ENCODE measurements around the gene HKDC1.
"Not testable (repeated sequence)": the region's sequence is repeated elsewhere in the genome, so short reads cannot be mapped to it uniquely, and the experiment has no call there.

The HKDC1 gene, protein sequence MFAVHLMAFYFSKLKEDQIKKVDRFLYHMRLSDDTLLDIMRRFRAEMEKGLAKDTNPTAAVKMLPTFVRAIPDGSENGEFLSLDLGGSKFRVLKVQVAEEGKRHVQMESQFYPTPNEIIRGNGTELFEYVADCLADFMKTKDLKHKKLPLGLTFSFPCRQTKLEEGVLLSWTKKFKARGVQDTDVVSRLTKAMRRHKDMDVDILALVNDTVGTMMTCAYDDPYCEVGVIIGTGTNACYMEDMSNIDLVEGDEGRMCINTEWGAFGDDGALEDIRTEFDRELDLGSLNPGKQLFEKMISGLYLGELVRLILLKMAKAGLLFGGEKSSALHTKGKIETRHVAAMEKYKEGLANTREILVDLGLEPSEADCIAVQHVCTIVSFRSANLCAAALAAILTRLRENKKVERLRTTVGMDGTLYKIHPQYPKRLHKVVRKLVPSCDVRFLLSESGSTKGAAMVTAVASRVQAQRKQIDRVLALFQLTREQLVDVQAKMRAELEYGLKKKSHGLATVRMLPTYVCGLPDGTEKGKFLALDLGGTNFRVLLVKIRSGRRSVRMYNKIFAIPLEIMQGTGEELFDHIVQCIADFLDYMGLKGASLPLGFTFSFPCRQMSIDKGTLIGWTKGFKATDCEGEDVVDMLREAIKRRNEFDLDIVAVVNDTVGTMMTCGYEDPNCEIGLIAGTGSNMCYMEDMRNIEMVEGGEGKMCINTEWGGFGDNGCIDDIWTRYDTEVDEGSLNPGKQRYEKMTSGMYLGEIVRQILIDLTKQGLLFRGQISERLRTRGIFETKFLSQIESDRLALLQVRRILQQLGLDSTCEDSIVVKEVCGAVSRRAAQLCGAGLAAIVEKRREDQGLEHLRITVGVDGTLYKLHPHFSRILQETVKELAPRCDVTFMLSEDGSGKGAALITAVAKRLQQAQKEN

DNA sequence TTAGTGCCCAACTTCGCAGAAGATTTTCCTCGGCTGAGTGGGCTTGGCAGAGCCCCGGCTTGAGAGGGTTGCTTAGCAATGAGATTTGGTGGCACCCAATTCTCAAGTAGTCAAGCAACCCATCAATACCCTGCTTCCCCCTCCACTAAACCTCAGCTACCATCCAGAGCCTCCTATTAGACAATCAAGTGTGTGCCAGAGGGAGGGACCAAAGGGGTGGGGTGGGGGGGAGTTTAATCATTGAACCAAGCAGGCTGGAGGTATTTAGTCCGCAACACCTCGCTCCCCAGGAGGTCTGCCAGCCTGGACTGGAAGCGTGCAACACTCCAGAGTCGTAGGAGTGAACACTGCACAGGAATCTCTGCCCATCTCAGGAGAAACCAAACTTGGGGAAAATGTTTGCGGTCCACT, at the start of gene HKDC1:
TSS of gene HKDC1 (plus strand) at position 292 of the 411 bp plus-strand sequence. CDS start at position 396, 104 bp downstream.
- no peak for DNase-seq (ENCODE audit: low read depth)

DNA sequence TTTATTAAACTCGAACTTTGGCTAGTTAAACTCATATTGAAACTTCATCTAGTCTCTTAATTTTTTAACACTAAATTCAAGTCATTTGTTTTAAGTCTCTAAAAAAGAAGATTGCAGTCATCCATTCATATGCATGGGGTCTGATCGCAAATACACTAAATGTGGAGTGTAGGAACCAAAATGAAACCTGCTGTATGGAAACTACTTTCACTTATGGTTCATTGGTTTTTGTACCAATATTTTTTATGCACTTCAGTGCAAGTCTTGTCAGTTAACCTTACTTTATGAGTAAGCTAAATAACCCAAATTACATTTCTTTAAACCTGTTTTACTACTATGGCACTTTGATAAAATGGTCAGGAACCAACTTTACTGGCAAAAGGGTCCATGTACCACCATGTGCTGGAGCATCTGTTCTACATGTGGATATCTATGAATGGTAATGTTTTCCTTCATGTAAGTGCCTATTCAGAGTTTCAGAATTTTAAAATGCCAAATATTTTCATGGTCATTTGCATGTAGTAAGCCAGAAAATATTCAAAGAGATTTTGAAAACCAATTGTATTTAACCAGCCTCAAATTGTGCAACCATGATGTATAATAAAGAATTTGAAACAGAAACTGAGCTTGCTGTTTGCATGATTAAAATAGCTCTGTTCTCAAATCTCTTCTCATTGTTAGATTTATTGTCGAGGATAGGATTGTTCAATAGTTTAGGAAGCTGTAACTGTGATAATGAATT, 47.7 kb upstream of the HKDC1 start:
- peak; percentile 7 for DNase-seq (ENCODE audit: low read depth)

DNA sequence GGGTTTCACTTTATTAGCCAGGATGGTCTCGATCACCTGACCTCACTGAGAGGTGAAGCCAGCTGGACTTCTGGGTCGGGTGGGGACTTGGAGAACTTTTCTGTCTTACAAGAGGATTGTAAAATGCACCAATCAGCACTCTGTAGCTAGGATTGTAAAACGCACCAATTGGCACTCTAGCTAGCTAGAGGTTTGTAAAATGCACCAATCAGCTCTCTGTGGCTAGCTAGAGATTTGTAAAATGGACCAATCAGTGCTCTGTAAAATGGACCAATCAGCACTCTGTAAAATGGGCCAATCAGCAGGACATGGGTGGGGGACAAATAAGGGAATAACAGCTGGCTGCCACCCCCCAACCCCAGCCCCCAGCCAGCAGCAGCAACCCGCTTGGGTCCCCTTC, 44.8 kb upstream of the HKDC1 start:
- not testable (repeated sequence) for DNase-seq (ENCODE audit: low read depth)

DNA sequence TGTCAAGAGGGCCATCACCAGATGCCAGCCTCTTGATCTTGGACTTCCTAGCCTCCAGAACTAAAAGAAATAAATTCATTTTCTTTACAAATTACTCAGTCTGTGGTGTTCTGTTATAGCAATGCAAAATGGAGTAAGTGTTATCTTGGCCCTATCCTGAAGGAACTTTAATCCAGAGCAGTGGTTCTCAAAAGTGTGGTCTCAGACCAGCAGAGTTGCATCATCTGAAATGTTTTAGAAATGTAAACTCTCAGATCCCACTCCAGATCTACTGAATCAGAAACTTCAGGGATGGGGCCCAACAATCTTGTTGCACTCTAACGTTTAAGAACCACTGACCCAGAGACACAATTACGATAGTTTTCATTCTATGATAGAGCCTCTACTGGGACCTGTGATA, 43.3 kb upstream of the HKDC1 start:
- no peak for DNase-seq (ENCODE audit: low read depth)

DNA sequence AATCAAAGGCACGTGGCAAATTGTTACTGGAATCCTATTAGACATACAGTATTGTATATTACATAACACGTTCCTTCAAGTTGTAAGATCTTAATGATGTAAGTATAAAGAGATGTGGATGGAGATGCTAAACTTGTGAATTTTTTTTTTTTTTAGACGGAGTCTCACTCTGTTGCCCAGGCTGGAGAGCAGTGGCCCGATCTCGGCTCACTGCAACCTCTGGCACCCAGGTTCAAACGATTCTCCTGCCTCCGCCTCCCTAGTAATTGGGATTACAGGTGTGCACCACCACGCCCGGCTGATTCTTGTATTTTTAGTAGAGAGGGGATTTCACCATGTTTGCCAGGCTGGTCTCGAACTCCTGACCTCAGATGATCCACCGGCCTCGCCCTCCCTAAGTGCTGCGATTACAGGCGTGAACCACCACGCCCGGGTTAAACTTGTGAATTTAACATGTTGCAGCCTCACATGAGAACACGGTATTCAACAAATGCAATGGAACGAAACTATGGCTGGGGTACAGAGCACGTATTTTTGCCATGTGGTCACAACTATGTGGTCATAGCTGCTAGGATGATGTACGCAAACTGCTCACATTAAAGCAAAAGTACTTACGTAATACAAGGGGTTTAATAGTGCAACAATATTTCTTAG, 40.9 kb upstream of the HKDC1 start:
- peak; percentile 80 for DNase-seq (ENCODE audit: low read depth)

DNA sequence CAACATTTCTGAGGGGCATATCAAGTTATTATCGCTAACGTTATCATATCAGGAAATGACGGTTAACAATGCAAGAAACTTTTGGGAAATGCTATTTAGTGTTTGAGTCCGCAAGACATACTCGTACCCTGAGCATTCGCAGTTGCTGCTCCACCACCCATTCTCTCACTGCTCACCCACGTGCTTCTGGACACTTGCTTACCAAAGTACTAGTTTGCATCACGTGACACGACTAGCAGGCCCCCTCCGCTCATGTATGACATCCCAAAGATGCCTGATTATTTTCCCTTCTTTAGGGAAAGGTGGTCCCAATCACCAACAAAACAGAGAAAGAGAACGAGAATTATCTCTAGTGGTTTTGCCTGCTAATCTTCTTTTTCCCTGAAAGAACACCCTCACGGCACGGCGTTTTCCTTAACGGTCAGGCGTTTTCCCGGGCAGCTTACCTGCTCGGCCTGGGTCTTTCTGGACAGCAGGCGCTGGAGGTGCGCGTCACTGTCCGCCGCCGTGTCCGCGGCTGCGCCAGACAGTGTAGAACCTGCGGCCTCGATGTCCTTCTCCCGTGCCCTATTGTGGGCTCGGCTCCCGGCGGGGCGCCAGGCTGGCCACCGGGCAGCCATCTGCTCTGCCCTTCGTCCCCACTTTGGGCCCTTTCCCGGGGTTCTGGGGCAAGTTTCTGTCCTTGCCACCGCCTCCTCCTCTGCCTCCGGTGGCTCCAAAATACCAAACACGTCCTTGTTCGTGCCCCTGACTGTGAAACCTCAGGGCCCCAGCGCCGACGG, 40.2 kb upstream of the HKDC1 start, which contains the start of gene SUPV3L1:
TSS of gene SUPV3L1 (plus strand) at position 492 of the 782 bp plus-strand sequence. CDS start at position 550, 58 bp downstream.
- DNase-seq (ENCODE audit: low read depth), result peak; percentile 98

DNA sequence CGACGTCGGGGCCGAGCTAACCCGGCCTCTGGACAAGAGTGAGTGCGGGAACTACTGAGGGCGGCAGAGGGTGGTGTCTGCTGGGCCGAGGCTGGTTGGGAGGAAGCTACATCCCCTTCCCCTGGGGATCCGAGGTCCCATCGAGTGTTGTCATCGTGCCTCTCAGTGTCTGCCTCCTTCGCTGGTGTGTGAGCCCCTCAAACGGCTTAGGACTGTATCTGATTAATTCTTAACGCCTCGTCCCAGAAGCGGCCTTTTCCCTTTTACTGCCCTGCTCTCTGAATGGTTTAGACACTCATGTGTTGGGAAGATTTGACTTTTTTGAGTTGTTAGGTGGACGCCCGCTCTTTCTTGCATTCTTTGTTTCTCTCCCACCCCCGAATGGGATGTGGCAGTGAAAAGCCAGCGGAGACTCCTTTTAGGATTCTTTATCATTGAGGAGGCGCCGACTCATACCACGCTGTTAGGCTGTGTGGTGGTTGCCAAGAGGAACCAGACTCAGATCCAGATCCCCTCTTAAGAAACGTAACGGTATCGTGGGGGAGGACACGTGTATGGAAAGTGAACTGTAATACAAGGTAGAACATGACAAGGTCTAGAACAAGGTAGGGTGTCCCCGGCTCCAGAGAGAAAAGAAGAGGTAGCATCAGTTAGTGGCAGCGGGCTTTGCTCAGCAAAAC, 39.5 kb upstream of the HKDC1 start:
- peak; percentile 37 for DNase-seq (ENCODE audit: low read depth)

DNA sequence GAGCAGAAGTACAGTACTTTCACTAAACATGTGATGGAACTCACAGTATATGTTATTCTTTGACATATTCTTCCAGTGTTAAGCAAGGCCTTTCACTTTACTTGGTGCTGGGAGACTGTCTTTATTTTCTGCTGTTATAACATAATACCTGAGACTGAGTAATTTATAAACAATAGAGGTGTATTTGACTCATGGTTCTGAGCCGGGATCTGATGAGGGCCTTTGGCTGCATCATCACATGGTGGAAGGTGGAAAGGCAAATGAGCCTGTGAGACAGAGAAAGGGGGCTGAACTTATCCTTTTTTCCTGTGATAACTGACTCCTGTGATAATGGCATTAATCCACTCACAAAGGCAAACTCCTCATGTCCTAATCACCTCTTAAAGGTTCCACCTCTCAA, 38.7 kb upstream of the HKDC1 start:
- DNase-seq (ENCODE audit: low read depth), result no peak

DNA sequence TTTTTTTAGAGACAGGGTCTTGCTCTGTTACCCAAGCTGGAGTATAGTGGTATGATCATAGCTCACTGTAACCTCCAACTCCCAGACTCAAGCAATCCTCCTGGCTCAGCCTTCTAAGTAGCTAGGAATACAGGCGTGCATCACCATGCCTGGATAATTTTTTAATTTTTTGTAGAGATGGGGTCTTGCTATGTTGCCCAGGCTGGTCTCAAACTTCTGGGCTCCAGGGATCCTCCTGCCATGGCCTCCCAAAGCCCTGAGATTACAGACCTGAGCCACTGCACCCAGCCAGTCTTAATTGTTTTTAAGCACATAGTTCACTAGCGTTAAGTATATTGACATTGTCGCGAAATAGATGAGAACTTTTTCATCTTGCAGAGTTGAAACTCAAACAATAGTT, 38.1 kb upstream of the HKDC1 start:
- no peak for DNase-seq (ENCODE audit: low read depth)

DNA sequence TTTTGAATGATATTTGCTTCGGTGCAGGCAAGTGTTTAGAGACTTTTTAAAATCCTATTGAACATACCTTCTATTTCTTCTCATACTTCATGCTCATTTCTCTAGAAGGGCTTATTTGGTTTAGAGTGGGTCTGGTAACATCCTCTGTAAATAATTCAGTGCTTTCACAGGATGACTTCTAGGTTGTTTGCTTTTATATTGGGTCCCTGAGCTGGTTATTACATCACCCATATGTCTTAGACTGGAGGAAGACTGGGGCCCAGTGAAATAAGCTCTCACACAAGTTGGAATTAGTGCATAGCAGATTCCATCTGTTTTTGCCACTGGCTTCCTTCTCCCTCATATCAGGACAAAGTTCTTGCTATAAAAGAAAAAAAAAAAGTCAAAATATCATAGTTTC, 33.6 kb upstream of the HKDC1 start:
- no peak for DNase-seq (ENCODE audit: low read depth)

DNA sequence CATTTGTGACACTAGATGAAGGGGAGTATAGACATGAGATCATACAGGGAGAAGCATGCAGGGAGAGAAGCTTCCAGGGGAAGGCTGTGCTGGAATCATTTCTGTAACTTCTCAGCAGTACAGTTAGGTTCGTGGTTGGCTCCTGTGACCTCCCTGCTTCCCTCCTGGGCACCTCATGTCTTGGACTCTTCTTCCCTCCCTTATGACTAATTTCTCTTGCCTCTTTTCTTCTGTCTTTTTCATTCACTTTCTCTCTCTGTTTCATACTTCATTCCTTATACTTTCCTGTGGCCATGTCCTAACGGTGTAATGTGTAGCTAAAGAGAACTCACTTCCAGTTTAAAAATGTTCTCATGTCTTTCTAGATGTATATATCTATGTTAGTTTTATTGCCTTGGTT, 19.1 kb upstream of the HKDC1 start:
- DNase-seq (ENCODE audit: low read depth), result peak; percentile 66

DNA sequence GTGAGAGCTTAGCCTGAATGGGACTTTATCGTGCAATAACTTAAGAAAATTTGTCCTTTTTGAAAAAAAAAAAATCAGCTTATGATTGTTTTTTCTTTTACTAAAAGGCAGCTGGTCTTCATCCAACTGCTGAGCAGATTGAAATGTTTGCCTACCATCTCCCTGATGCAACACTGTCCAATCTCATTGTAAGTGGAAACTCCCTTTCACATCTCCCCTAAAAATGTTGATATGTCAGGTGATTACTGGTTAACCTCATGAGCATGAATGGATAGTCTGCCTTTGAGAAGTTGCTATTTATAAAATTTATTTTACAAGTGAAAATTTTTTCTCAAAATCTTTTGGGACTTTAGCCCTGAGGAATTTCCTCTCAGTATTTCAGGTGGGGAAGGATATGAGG, 17.8 kb upstream of the HKDC1 start:
- peak; percentile 73 for DNase-seq (ENCODE audit: low read depth)

DNA sequence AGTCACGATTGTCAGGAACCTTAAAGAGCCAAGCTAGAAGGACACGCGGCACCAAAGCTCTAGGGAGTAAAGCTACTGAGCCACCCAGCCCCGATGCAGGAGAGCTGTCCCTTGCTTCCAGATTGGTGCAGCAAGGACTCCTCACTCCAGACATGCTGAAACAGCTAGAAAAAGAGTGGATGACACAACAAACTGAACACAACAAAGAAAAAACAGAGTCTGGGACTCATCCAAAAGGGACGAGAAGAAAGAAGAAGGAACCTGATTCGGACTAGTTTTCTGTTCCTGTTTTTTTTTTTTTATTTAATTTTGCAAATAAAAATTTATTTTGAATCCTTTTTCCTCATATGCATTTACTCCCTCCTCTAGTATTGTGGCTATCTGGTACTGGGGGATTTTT, 11.4 kb upstream of the HKDC1 start:
- no peak for DNase-seq (ENCODE audit: low read depth)

DNA sequence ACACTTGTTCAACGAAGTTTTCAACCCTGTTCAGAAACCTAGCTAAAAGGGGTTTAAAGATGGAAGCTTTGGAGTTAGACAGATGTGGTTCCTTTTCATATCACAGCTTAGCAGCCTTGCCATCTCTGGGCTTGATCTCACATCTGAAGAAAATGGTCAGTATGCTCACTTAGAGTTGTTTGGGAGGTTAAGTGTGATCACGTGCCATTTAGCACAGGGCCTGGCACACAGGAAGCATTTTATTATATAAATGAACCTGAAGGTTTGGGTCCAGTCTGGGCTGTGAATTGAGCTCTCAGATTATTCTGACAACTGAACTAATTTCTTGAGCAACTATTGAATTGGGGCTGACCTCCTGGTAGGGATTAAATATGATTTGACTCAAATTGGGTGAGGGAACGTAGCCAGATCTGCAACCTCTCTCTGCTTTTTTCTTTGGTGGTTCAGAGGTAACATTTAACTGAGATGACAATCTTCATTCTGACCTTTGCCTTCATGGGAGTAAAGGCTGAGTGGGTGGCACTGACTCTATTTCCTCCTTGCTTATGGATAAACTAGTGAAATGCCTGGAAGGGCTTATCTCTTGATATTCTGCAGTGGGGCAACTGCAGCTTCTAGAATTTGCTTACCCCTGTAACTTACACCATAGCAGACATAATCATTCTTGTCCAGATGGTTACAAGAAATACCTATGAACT, 10.2 kb upstream of the HKDC1 start:
- DNase-seq (ENCODE audit: low read depth), result no peak

DNA sequence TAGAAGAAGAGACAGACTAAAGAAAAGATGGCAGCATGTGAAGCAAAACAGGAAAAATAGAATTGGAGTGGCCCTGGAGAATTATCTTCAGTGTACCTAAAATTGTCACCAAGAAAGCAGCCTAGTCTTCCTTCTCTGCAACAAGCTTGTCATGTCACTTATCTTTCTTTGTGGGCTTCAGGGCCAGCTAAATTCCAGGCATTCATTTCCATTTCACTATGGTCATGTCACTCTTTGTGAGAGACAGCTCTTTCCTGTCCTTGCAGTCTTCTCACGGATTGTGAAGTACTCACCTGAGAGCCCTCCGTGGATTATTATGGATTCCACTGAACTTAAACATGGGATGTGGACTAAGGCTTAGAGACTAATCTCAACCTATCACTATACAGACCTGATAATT, 9.0 kb upstream of the HKDC1 start:
- DNase-seq (ENCODE audit: low read depth), result no peak

DNA sequence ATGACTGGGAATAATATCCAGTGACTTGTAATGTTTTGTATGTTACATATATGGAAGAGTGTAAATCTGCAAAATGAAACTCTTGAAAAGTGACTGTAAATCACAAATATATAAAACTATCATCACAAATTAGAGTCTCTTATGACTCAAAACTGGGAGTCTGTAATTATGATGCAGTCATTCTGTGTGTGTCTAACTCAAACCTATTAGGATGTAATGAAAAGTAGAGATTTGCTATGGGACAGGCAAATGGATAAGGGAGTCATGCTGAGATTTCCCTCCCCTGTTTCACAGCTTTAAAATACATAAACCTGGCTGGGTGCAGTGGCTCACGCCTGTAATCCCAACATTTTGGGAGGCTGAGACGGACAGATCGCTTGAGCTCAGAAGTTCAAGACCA, 8.6 kb upstream of the HKDC1 start:
- no peak for DNase-seq (ENCODE audit: low read depth)

DNA sequence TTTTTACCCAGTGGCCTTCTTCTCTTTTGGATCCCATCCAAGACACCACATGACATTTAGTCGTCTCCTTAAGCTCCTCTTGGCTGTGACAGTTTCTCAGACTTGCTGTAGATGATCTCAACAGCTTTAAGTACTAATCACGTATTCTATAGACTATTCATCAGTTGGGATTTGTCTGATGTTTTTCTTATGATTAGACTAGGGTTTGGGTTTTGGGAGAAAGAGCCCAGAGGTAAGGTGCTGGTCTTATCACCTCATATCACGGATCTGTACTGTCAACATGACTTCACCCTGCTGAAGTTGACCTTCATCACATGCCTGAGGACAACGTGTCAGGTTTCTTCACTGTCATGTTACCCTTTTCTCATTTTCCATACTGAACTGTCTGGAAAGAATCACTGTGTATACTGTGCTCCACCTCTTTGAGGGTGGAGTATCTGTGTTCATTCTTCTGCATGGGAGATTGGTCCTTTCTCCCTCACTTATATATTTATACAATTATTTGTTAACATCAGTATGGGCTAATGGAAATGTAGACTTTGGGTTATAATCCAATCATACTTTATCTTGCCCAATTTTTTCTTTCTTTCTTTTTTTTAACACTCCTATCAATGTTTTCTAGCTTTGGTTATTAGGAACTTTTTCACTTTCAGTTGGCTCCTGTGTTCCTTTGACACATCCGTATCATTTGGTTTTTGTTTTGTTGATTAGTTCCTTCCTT, 6.4 kb upstream of the HKDC1 start:
- no peak for DNase-seq (ENCODE audit: low read depth)

DNA sequence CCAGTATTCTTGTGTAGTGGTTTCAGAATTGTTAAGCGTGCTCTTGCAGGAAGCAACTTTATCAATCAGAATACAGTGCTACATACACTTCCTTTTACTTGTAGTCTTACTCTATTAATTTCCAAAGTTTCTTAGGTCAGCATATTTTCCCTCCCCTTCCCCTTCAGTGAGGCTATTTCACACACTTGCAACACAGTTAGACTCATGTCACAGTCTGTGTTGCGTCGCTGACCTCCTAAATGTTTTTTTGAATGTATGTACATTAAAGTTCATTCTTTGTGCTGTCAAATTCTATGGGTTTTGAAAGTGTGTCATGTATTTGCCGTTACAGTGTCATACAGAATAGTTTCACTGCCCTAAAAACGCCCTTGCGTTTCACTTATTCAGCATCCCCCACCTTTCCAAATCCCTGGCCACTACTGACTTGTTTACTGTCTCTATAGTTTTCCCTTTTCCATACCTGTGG, 5.4 kb upstream of the HKDC1 start:
- no peak for DNase-seq (ENCODE audit: low read depth)

Measured in iris pigment epithelial cell (primary cell).